HG03139 (cell line): Measurements from ENCODE around the gene NEK1.
"Not testable (repeated sequence)": the region's sequence is repeated elsewhere in the genome, so short reads cannot be mapped to it uniquely, and the experiment has no call there.

Source experiments
- ATAC-seq: cut with Tn5 transposase; IDR thresholded peaks from one replicate; pipeline ENCODE4 v1.9.1; 2021; ENCODE audit not compliant: unreplicated experiment

NEK1 gene

GRCh38 chr4:169510617-169511016 lies 101.8 kb downstream of the NEK1 start:
- ATAC-seq = no peak

- ATAC-seq = no peak
These were observed 105.5 kb downstream of the NEK1 start for GRCh38 chr4:169506903-169507302.

- ATAC-seq = not testable (repeated sequence)
These were observed 112.5 kb downstream of the NEK1 start for GRCh38 chr4:169499907-169500306.

- not testable (repeated sequence) for ATAC-seq
These were observed 118.1 kb downstream of the NEK1 start for GRCh38 chr4:169494234-169494633.

GRCh38 chr4:169493164-169493524 lies 119.2 kb downstream of the NEK1 start:
- no peak for ATAC-seq

- no peak for ATAC-seq
These were observed 119.8 kb downstream of the NEK1 start for GRCh38 chr4:169492436-169493163.

- no peak for ATAC-seq
These were observed 121.2 kb downstream of the NEK1 start for GRCh38 chr4:169491211-169491610.

GRCh38 chr4:169489306-169489705 lies 123.1 kb downstream of the NEK1 start:
- no peak for ATAC-seq

GRCh38 chr4:169485791-169486742 lies 126.3 kb downstream of the NEK1 start:
- peak; percentile 63 for ATAC-seq

- ATAC-seq = no peak
These were observed 127.3 kb downstream of the NEK1 start for GRCh38 chr4:169485086-169485485.

GRCh38 chr4:169484485-169484884 lies 127.9 kb downstream of the NEK1 start:
- no peak for ATAC-seq

- ATAC-seq = no peak
These were observed 148.3 kb downstream of the NEK1 start for GRCh38 chr4:169464080-169464479.

GRCh38 chr4:169460081-169460480 lies 152.3 kb downstream of the NEK1 start:
- no peak for ATAC-seq

GRCh38 chr4:169458575-169458974 lies 153.8 kb downstream of the NEK1 start:
- no peak for ATAC-seq

- not testable (repeated sequence) for ATAC-seq
These were observed 159.7 kb downstream of the NEK1 start for GRCh38 chr4:169452644-169453043.

GRCh38 chr4:169448935-169449334 lies 163.4 kb downstream of the NEK1 start:
- not testable (repeated sequence) for ATAC-seq

GRCh38 chr4:169446824-169447223 lies 165.6 kb downstream of the NEK1 start:
- no peak for ATAC-seq

- no peak for ATAC-seq
These were observed 168.6 kb downstream of the NEK1 start for GRCh38 chr4:169443748-169444147.

- no peak for ATAC-seq
These were observed 171.9 kb downstream of the NEK1 start for GRCh38 chr4:169440446-169440845.

- no peak for ATAC-seq
These were observed 173.1 kb downstream of the NEK1 start for GRCh38 chr4:169439244-169439643.

GRCh38 chr4:169438057-169438480 lies 174.3 kb downstream of the NEK1 start:
- ATAC-seq = peak; percentile 31
